C4-2B (cell line): ENCODE results near the gene DYTN.

Experiments used
- H3K27ac ChIP-seq: fragments of 450-650 bp; 2 replicates; pipeline ENCODE4 v1.5.1; 2017
- CTCF ChIP-seq: fragments of 450-650 bp; conservative IDR thresholded peaks from 2 replicates; pipeline ENCODE4 v1.5.1; 2017; ENCODE audit warnings: mild to moderate bottlenecking
- ZFX ChIP-seq: fragments of 450-650 bp; IDR thresholded peaks from 2 replicates; pipeline ENCODE4 v1.6.1; 2017

Gene DYTN

GRCh38 chr2:206631340-206631739 lies 86.9 kb downstream of the DYTN start:
- H3K27ac ChIP-seq, result no peak overlapping the region
- no peak for TF ChIP-seq CTCF
- TF ChIP-seq ZFX, result no peak

- TF ChIP-seq ZFX, result no peak
- no peak for TF ChIP-seq CTCF
- no peak overlapping the region for H3K27ac ChIP-seq
These were observed 90.6 kb downstream of the DYTN start for GRCh38 chr2:206627632-206628031.

DNA sequence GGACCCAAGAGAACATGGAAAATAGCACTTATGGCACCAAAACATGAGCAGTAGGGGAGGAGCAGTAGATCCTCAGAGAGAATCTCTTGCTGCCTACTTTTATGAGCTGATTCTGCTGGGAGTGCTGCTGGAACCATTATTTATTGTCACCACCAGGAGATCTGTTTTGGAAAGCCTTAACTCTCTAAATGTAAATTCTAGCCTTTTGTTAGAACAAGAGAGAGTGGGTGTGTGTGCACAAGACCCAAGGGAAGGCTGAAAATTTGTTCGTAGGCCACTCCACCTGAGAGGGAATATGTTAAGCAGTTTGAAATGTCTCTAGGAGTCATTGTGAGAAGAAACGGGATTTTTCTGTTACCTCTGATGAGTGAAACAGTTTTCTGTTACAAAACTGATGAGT lies 92.1 kb downstream of the DYTN start:
- no peak overlapping the region for H3K27ac ChIP-seq
- no peak for TF ChIP-seq ZFX
- no peak for TF ChIP-seq CTCF

DNA sequence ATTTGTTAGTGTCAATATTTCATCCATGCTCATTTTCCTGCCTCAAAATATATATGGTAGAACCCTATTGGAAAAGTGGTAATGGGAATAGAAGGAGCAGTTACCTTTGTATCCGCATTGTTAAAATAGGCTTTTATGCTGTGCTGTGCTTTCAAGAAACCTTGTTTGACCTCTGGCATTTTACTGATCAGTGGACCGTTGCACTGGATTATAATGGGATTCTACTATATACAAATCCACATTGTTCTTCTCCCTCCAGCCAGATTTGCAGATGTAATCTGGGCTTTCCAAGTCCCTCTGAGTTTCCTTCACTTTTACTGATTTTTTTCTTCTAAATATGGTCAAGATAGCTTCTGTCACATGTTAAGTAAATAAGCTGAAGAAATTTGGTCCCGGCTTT lies 99.2 kb downstream of the DYTN start:
- H3K27ac ChIP-seq, result no peak overlapping the region
- TF ChIP-seq CTCF (no peak), ZFX (no peak)

DNA sequence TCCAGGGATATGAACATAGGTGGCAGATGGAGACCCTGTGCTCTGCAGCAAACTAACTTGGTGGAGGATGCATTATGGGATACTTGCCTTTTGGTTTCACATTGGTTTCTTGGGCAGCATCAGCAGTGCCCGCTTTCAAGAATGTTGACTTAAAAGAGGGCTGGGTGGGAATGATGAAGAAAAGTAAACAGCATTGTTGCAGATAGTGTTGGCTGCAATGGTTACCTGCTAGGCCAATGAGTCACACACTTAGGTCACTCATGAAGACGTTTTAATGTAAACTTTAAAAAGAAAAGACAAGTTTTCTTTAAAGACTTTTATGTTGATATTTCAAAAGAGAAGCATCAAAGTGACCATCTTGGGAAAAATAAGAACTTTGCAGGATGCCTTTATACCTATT lies 102.0 kb downstream of the DYTN start:
- no peak overlapping the region for H3K27ac ChIP-seq
- TF ChIP-seq CTCF, result no peak
- TF ChIP-seq ZFX, result no peak

- no peak overlapping the region for H3K27ac ChIP-seq
- no peak; the same call in 1 of the 2 replicates for TF ChIP-seq CTCF
- no peak for TF ChIP-seq ZFX
These were observed 102.6 kb downstream of the DYTN start for GRCh38 chr2:206615417-206616089.

GRCh38 chr2:206614811-206615210 lies 103.4 kb downstream of the DYTN start:
- TF ChIP-seq CTCF (no peak), ZFX (no peak)
- no peak overlapping the region for H3K27ac ChIP-seq
